Kidney (tissue), 14 donors: Measurements from ENCODE around the gene C13orf46. TPM values are rescaled to one million over a fixed set of nuclear protein-coding genes. Genes with fewer than 3 reads are reported as not detected.

Source experiments
- DNase-seq, 5 donors: peaks; one replicate each; pipeline ENCODE4 v3.0.0-alpha.2; 2013 to 2020
- FAIRE-seq: peaks from 2 replicates; lab custom pipeline; 2012; peaks lifted over from hg19 to GRCh38; lab: Jason Lieb, UNC
- H3K27ac ChIP-seq, 2 donors: one replicate each; pipeline ENCODE4 v1.7.0; 2013; ENCODE audit warnings: low read depth in 2 of 2, low read length in 2 of 2, inconsistent platforms in 1 of 2
- H3K27me3 ChIP-seq: one replicate; pipeline ENCODE4 v1.7.1; 2013; ENCODE audit warnings: low read length, inconsistent platforms; ENCODE audit not compliant: control insufficient read depth, insufficient read depth
- H3K36me3 ChIP-seq, 3 donors: one replicate each; pipeline versions ENCODE4 v1.7.0 to v1.7.1; 2013; ENCODE audit warnings: low read length in 3 of 3, control low read depth in 1 of 3, inconsistent platforms in 1 of 3; ENCODE audit not compliant: insufficient read depth in 3 of 3, control insufficient read depth in 2 of 3
- H3K4me1 ChIP-seq, 3 donors: one replicate each; pipeline versions ENCODE4 v1.7.0 to v1.7.1; 2013; ENCODE audit warnings: low read length in 3 of 3, inconsistent platforms in 1 of 3, low read depth in 1 of 3; ENCODE audit not compliant: control insufficient read depth in 2 of 3, insufficient read depth in 2 of 3
- H3K4me3 ChIP-seq, 3 donors: one replicate each; pipeline versions ENCODE4 v1.7.0 to v1.8.1; 2013; ENCODE audit warnings: low read length in 3 of 3, control low read depth in 1 of 3, inconsistent platforms in 1 of 3
- H3K9ac ChIP-seq, 3 donors: one replicate each; pipeline versions ENCODE4 v1.7.0 to v1.7.1; 2013; ENCODE audit warnings: low read length in 3 of 3, control low read depth in 1 of 3, inconsistent platforms in 1 of 3
- H3K9me3 ChIP-seq, 3 donors: one replicate each; pipeline versions ENCODE4 v1.7.0 to v1.7.1; 2013; ENCODE audit warnings: low read length in 3 of 3, control low read depth in 1 of 3, inconsistent platforms in 1 of 3; ENCODE audit not compliant: control insufficient read depth in 2 of 3, insufficient read depth in 1 of 3
- CTCF ChIP-seq: IDR thresholded peaks from 3 replicates; pipeline ENCODE4 v1.5.1; 2012; ENCODE audit warnings: mild to moderate bottlenecking, moderate library complexity, borderline replicate concordance; ENCODE audit not compliant: insufficient read depth; ENCODE audit errors: extremely low read depth
- intact Hi-C: fragments of 100-400 bp; cut with DNase I; formaldehyde crosslinking; loops from one replicate; pipeline ENCODE4 v1.11.1; 2022
- polyA plus RNA-seq: library from polyadenylated mRNA; stranded (reverse); fragments of 350-450 nt; fragmentation: Illumina TruSeq; extraction: RNeasy Lipid Tissue Mini Kit (QIAGEN cat#74804); gene quantifications from one replicate; pipeline ENCODE4 v1.2.3, GENCODE V29; 2014; ENCODE audit warnings: low read depth, low replicate concordance; ENCODE audit not compliant: insufficient read depth
- total RNA-seq: library from RNA; stranded (reverse); fragmentation: NEBNext Ultra II Directional; extraction: Animal tissue kit (Norgen Biotek cat#: 25700); gene quantifications from one replicate; pipeline ENCODE4 v1.2.1, GENCODE V29; 2021
- donor health status: control.
- donor health status: control.
- donor health status: control.
- donor health status: control.
- donor health status: control.
- donor health status: DM: yes; HTN: yes; CAD: no.
- donor health status: Normal renal cell carcinoma (clear cell type).

C13orf46 gene
- total and polyA plus RNA-seq, 2 donors from 2014 or later = 1.1 TPM; not detected in 1

GRCh38 chr13:113999618-113999910, 25.7 kb upstream of the C13orf46 start:
- Histone ChIP-seq H3K36me3 (no peaks in the 10 kb centered on the region), H3K9ac (no peak overlapping the region), H3K4me3 (no peak overlapping the region), H3K4me1 (peaks cover 0 to 8% (median 0%) of the 10 kb centered on the region in 3 donors), H3K27ac (no peak overlapping the region), H3K27me3 (no peaks in the 10 kb centered on the region), H3K9me3 (no peaks in the 10 kb centered on the region)
- no peak for FAIRE-seq
- intact Hi-C loops = no loop called here
- peak in 1 of 5 donors; percentile 55 for DNase-seq
- TF ChIP-seq CTCF = no peak

GRCh38 chr13:113998781-113999617, 25.1 kb upstream of the C13orf46 start:
- Histone ChIP-seq H3K9me3 (no peaks in the 10 kb centered on the region), H3K4me1 (peaks cover 0 to 8% (median 0%) of the 10 kb centered on the region in 3 donors), H3K9ac (no peak overlapping the region), H3K27ac (no peak overlapping the region), H3K4me3 (no peak overlapping the region), H3K27me3 (no peaks in the 10 kb centered on the region), H3K36me3 (no peaks in the 10 kb centered on the region)
- FAIRE-seq (no peak), DNase-seq (peak in 1 of 5 donors; percentile 62)
- TF ChIP-seq CTCF = no peak
- intact Hi-C loops = no loop called here

DNA sequence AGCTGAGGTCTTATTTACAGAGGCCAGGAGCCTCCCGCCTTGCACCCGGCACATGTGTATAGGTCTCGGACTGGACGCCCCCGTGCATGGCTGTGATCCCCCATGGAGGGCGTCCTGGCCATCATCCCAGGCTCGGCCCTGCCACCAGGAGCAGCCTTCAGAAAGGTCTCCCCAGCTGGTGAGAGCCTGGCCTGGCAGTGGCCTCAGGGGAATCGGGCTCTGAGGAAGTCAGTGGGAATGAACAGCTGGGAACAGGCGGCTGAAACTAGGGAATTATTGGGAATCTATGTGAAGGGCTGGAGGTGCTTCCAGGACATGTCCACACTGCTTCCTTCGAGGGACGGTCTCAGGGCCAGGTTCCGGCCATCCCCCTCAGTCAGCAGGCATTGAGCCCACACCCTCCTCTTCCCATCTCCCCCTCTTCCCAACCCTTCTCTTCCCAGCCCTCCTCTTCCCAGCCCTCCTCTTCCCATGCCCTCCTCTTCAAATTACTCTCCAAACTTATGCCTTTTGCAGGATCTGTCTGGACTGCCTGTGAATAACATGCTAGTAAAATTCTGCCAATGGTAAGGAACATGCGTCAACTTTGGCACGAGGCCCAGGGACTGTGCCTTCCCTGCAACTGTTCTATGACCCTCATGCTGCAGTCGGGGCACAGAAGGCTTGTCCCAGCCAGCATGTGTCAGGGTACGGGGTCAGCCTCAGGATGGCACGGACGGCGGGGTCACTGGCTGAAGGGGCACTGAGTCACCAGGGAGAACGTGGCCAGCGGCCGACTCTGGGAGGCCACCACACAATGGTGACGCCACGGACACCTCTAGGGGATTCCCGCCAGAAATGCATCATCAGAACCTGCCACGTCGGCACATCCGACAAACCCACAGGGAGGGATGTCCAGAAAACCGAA, 24.2 kb upstream of the C13orf46 start:
- Histone ChIP-seq H3K27me3 (no peaks in the 10 kb centered on the region), H3K9ac (no peak overlapping the region), H3K4me3 (no peak overlapping the region), H3K4me1 (peaks cover 0 to 8% (median 0%) of the 10 kb centered on the region in 3 donors), H3K27ac (no peak overlapping the region), H3K9me3 (no peaks in the 10 kb centered on the region), H3K36me3 (no peaks in the 10 kb centered on the region)
- DNase-seq = peak in 2 of 5 donors; percentile 42 to 87
- no peak for FAIRE-seq
- TF ChIP-seq CTCF = no peak
- intact Hi-C loops = no loop called here
